HG03095 (cell line): Measurements from ENCODE around the gene TSPAN3.

Experiments
- ATAC-seq: cut with Tn5 transposase; IDR thresholded peaks from one replicate; pipeline ENCODE4 v1.9.1; 2021; ENCODE audit warnings: moderate library complexity; ENCODE audit not compliant: unreplicated experiment

TSPAN3 gene

DNA sequence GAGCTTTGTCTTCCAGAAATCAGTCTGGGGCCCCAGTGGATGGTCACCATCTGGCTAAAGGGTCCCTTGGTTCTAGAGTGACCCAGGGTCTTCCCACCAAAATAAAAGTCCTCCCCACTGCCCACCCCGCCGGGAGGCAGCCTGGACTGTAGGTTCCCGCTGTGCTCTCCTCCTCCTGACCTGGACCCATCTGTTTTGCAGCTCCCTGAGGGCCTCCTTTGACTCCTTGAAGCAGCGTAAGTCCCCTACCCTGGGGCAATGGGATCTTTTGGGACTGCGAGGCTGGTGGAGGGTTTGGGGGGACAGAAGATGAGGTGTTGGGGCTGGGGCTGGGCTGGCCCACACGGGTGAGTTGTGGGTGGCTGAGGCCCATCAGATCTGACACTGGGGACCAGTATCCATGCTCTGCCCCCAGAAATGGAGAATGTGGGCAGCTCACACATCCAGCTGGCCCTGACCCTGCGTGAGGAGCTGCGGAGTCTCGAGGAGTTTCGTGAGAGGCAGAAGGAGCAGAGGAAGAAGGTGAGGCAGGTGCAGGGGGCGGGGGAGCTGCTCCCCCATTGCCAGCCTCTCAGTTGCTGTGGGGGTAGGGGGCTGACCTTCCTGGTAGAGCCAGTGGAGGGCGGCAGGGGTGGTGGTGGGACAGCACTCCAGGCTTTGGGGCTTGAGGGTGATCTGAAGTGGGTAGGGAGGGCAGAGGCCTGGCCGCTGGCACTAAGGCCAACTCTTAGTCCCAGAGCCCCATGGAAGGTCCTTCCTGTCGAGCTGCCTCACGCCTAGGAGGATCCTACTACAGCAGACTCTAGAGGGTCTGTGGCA, 45.6 kb downstream of the TSPAN3 start:
- no peak for ATAC-seq

DNA sequence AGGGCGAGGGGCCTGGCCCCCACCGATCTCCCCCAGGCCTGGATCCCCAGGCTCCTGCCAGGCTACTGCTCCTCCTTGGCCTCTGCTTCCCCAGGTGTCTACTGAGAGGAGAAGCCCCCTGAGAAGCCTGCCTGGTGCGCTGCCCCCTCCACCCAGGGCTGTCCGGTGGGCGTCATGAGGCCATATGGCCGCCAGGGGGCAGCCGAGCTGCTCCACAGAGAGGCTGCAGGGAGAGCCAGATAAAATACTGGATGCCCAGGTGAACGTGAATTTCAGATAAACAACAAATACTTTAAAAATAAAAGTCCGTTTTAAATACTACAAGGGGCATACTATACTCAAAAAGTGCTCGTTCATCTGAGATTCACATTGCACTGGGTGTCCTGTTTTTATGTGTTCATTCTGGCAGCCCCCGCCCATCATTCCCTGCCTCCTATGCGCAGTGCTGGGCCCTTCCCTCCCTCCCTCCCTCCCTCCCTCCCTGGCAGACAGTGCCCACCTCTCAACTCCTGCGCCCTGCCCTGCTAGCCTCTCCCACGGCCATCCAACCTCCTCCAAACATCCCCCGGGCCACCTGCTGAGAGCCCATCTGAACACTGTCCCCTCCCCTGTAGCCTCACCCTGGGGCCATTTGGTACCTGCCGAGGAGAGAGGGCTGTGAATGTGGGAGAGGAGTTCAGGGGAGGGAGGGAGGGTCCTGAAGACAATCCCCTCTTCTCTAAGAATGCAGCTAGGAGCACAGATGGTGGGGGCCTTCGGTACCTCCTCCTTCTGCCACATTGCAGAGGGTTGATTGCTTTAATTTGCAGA, 46.4 kb downstream of the TSPAN3 start:
- no peak for ATAC-seq

GRCh38 chr15:77023576-77024272, 47.2 kb downstream of the TSPAN3 start:
- ATAC-seq: no peak

GRCh38 chr15:77022646-77023575, 48.0 kb downstream of the TSPAN3 start:
- ATAC-seq: no peak

GRCh38 chr15:77021803-77022381, 49.0 kb downstream of the TSPAN3 start:
- ATAC-seq: no peak

DNA sequence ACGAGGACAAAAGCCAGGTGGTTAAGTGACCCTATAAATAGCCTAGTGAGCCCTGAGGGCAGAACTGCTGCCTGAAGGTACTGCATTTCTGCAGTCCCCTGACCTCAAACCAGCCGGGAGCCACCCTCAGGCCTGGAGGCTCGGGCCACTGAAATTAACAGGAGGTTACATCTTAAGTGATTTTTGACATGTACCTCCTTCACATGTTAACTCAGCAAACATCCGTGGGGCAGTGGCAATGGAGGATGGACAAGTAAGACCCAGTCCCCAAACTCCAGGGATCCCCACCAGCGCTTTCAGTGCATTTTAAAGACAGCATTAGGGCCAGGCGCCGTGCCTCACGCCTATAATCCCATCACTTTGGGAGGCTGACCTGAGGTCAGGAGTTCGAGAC, 49.8 kb downstream of the TSPAN3 start:
- ATAC-seq: no peak

- no peak for ATAC-seq
Observed at GRCh38 chr15:77020348-77021087, 50.4 kb downstream of the TSPAN3 start.

DNA sequence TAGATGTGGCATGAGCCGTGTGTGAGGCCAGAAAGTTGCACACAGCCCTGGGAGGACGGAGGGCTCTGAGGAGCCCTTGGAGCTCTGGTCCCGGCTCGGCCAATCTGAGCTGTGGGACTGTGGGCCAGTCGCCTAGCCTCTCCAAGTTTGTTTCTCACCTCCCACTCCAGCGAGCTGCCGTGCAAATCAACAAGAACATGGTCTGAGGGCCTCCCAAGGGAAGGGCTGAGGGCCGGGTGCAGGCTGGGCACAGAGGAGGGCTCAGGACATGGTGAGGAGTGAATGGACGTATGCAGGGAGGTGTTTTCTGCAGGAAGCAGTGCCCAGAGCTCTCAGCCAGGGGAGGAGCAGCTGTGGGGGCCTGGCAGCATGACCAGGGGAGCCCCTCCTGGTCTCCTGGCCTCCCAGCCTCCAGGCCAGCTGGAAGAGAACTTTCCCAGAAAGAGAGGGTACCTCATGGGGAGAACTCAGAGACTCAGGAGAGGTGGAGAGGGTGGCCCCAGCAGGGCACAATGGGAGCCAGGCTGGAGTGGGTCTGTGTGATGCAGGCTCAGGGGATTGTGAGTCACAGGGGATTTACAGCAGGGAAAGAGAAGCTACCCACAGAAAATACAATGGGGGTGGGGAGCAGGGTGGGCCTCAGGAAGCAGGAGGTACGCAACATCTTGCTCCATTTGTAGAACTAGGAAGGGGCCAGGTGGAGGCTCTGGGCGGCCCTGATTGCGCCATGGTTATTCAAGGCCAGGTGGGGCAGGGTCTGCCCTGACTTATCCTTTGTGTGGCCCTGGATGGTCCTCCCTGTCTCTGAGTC, 51.2 kb downstream of the TSPAN3 start:
- no peak for ATAC-seq

- no peak for ATAC-seq
Observed at GRCh38 chr15:77018796-77019505, 52.0 kb downstream of the TSPAN3 start.

GRCh38 chr15:77017761-77018720, 52.9 kb downstream of the TSPAN3 start:
- no peak for ATAC-seq

DNA sequence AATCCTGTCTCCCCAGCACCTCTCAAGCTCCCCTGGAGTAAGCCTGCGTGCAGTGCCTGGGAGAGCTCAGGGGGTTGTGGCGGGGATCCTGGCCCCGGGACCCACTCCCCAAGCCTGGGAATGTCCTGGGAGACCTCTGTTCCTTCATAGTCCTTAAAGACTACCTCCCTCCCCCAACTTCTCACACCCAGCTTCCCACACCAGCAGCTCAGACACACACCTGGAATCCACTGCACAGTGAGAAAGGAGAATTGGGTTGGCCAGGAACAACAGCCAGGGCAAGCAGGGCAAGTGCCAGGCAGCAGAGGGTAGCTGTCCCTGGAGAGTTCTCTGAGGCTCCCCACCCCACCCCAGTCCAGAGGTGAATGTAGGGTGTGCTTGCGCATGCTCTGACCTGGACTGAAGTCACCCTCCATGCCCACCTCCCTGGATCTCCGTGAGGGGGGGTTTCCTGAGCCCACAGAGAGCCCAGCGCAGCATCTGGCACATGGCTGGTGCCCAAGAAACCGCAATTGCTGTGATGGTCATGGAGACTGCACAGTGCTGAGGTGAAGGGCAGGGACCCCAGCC, 53.7 kb downstream of the TSPAN3 start:
- no peak for ATAC-seq

DNA sequence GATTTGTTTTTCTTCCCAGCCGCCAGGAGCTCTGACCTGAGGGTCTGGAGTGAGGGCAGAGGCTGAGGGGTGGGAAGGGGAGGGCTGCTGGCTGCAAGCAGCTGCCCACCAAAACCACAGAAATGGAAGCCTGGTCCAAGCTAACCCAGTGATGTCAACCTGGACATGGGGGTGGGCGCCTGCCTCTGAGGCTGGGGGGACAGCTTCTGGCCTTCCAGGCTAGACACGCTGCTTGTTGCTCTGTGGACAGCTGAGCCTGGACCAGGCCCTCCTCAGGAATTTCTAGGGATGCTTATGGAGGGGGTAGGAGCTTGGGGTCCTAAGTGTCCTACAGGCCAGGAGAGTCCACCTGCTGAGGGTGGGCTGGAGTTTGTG, 54.6 kb downstream of the TSPAN3 start:
- no peak for ATAC-seq

DNA sequence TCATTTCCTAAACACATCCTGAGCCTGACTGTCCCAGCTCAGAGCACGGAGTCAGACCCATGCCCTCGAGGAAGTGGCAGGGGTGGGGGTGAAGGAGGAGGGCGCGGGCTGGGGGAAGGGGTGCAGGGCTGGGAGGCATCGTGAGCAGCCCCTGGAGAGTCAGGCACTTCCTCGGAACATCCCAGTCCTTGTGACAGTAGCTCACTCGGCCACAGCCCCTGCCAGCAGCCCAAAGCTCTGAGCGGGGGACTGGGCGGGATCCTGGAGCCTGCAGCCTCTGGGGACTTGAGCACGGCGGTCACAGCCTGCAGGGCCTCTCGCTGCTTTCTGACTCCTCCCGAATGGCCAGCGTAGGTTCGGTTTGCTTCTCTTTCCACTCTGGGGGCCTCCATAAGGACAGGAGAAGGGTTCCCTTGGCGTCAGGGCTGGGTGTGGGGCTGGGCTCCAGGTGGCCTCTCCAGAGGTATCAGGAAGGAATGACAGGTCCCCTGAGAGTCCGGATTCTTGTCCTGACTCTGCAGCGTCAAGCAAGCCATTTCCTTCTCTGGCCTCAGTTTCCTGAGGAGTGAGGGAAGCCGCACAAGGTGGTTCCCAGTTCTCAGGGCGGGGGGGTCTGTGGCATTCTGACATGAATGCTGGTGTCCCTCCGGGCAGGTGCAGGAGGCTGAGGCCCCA, 55.1 kb downstream of the TSPAN3 start:
- ATAC-seq: no peak

DNA sequence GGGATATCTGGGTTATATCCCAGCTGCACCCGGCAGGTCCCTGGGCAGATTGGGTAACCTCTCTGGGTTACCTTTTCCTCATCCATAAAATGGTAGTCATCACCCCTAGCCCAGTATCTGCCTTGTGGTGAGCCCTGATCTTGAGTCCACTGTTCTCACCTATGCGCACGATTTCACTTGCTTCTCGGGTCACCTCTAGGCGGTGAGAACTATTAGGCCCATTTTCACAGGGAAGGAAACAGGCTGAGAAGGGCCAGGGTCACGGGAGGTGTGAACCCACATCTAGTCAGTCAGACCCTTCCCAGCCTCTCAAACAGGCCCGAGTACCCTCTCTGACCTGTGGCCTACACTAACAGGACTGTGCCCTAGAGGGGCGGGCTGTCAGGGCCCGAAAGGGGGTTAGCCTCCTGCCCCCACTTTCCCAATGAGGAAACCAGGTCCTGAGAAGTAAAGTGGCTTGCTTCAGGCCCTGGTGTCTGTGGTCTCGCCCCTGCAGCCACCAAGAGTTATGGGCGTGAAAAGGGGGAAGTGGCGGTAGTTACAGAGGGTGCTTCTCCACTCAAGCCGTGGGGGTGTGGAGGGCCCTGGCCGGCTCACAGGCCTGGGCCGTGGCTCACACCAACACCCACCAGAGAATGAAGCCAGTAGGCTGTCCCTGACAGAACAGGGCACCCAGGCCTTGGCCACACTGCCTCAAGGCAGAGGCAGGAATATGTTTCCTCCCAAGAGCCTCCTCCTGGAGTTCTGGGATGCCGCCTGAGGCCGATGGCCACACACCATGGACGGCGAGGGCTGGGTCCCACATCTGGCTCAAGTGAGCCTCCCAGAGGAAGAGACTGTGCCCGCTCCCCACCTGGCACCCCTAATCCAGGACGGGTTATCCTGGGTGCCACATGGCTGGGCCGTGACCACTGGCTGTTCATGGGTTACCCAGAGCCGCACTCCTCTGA, 56.5 kb downstream of the TSPAN3 start:
- peak; percentile 36 for ATAC-seq

- peak; percentile 38 for ATAC-seq
Observed at GRCh38 chr15:77013776-77014131, 57.2 kb downstream of the TSPAN3 start.
